GM18951 (cell line): ENCODE data around the gene MAP7.
"Not testable (repeated sequence)": the region's sequence is repeated elsewhere in the genome, so short reads cannot be mapped to it uniquely, and the experiment has no call there.

Source experiments
- POLR2A ChIP-seq: IDR thresholded peaks from 4 replicates; pipeline ENCODE4 v1.6.1; 2011; ENCODE audit warnings: mild to moderate bottlenecking; ENCODE audit not compliant: insufficient read length, insufficient read depth; ENCODE audit errors: extremely low read depth
- in situ Hi-C: fragments of 300-500 bp; cut with MboI; formaldehyde crosslinking; loops from one replicate; pipeline ENCODE4 v1.12.0; 2022; ENCODE audit warnings: low sequenced_read_pairs, mixed read lengths, inconsistent platforms; ENCODE audit not compliant: unreplicated experiment

Gene MAP7

DNA sequence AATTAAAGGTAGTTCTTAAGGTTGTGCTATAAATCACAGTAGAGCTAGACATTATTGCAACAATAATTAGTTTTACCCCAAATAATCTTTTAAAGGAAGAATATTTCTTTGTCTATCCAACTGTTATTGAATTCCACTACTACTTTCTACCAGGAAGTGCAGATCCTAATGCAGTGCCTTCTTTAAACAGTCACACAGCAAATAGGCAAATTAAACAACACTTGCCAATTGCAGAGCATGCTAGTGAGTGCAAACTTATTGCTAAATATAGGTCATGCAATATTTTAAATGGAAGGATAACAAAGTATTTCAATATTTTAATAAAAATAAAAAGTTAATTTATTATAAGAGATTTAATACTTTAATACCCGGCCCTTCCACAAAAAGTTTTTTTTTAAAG lies 153.3 kb downstream of the MAP7 start:
- in situ Hi-C loops = no loop called here

DNA sequence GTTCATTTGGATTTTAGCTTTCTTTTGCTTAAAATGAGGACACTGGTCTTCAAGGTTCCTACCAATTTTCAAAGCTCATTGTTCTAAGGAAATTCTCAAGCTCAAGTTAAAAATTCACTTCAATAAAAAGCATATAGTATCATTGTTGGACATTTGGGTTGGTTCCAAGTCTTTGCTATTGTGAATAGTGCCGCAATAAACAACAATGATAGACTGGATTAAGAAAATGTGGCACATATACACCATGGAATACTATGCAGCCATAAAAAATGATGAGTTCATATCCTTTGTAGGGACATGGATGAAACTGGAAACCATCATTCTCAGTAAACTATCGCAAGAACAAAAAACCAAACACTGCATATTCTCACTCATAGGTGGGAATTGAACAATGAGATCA lies 159.3 kb downstream of the MAP7 start:
- in situ Hi-C loops = not testable (repeated sequence)

More for the DNA sequence above, 153.3 kb downstream of the MAP7 start:
- no peak for TF ChIP-seq POLR2A

DNA sequence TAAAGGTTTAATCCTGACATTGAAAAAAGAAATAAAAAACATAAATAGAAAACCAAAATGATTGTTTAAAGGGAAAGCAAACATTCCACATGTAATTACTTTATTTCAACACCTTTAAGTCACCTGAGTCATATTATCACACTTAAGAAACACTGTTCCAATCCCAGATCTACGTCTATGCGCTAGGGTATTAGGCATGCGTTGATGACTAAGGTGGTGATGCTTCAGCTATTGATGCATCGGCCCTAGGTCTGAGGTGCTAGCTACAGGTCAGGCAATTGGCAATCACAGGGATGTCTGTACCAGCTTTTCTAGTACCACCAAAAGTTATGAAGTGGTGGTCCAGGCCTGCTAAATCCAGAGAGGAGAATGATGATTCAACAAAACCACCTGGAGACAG lies 162.9 kb downstream of the MAP7 start:
- no peak for TF ChIP-seq POLR2A
- in situ Hi-C loops = no loop called here

DNA sequence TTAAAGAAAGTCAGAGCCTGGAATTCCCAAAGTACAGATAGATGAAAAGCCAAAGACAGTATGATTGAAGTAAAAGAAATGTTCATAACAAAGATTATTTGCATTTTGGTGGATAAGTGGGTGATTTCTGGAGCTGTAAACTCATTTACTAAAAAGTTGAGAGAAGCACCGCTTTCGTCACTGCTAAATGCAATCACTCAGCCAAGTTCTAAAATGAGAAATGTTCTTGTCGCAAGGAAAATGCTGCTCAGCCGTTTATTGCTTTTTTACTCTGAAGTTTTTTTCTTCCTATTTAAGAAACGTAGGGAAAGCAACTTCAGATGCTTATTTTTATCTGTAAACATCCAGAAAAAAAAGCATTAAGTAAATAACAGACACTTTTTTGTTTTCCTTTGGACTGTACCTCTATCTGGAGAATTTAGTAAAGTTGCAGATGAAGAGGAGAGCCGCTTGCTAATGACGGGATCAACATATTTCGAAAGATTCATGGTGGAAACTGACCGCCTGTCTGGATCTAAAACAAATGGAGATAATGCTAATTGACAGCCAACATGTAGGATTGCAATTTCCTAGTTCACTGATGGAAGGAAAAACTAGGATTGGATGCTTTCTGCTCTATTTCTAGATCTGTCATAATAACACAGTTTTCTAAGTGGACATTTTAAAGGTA lies 166.8 kb downstream of the MAP7 start:
- in situ Hi-C loops = no loop called here
- no peak for TF ChIP-seq POLR2A

DNA sequence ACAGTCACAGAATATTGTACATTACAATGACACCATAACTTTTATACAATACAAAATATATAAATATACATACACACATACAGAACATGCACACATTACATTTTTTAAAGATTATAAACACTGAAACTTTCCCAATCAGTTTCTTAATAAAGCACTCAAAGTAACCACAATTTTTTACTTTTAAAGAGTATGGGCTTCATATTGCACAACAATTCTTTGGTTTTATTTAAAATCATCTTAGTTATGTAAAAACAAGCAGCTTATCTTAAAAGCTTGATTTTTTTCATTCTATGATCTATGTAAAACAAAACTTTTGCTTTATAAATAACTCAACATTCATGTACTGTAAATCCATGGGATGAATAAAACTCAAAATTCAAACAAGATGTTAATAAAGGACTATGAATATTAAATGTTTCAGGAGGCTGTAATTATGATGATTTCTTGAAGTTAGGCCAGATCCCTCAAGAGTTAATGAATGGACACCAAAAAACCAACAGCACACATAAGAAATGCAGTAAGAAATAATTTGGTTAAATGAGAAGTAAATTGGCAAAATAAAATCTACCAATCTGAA lies 167.5 kb downstream of the MAP7 start:
- TF ChIP-seq POLR2A = no peak
- in situ Hi-C loops = no loop called here

DNA sequence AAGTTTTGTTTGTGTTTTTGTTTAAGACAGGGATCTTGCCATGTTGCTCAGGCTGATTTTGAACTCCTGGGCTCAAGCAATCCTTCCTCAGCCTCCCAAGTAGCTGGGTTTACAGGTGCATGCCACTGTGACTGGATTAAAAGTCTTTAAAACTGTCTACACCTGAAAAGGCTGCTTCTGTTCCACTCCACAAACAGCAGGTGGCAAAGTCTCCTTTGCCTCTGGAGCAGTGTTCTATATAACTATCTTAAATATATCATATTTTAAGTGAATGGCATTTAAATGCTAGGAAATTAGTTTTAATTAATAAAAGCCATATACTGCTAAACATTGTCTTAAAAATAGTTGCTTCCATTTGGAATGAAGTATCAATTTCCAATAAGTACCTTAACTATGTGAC lies 171.3 kb downstream of the MAP7 start:
- no peak for TF ChIP-seq POLR2A
- in situ Hi-C loops = no loop called here

DNA sequence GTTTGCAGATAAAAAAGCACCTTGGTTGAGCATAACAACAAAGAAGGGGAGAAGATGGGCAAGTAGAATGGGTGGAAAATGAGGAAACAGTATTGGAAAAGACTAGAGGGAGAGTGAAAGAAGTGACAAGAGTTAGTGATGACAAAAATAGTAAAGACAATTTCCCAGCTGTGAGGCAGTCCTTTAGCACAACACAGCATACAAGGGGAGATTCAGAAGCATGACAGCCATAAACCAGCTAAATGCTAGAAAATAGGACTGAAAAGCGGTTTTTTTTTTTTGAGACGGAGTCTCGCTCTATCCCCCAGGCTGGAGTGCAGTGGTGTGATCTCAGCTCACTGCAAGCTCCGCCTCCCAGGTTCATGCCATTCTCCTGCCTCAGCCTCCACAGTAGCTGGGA lies 174.4 kb downstream of the MAP7 start:
- in situ Hi-C loops = not testable (repeated sequence)

DNA sequence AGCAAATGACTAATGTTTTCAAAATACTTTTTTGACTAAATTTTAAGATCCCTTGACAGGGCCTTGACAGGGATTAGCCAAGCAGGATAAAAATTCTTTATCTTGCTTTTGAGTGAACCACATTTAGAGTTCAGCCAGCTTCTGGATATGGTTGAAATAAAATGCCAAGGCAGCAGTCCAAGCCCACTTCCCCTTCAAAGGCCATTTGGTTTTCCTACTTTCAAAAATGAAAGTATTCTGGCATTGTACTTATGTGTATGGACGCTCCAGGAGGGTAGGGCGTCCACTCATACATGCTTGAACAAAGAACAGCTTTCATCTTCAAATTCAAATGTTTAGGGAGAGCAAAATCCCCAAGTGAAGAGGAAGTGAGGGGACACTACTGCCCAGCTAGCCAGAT lies 178.3 kb downstream of the MAP7 start:
- in situ Hi-C loops = no loop called here
- TF ChIP-seq POLR2A = no peak

DNA sequence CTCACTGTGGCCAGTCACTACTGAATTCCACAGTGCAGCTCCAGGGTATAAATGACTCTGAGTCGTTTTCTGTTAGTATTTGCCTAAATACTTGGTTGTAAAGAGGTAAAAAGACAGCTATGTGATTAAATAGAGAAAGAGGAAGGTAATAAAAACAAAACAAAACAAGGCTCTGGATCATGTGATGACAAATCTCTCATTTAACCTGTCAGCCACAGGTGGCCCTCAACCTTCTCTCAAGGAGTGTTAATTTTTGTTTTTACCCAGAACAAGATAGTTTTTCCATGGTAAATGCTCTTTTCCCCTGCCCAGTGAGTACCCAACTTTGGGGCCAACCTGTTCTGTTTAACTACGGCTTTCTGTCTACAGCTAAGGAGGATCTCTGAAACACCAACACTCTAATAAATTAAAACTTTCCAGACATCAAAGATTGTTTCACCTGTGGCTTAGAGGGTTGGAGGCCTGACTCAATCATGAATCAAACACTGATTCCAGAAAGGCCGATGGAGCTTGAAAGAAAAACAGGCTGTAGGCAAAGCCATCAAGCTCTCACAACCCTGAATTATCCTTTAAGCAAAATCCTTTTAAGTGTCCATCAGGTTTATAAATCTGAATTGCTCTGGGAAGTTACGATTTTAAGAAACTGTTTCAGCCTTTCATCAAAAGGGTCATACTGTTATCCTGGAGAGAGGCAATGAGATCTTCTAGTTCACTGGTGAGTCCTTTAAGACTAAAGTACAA lies 179.1 kb downstream of the MAP7 start:
- TF ChIP-seq POLR2A = no peak

DNA sequence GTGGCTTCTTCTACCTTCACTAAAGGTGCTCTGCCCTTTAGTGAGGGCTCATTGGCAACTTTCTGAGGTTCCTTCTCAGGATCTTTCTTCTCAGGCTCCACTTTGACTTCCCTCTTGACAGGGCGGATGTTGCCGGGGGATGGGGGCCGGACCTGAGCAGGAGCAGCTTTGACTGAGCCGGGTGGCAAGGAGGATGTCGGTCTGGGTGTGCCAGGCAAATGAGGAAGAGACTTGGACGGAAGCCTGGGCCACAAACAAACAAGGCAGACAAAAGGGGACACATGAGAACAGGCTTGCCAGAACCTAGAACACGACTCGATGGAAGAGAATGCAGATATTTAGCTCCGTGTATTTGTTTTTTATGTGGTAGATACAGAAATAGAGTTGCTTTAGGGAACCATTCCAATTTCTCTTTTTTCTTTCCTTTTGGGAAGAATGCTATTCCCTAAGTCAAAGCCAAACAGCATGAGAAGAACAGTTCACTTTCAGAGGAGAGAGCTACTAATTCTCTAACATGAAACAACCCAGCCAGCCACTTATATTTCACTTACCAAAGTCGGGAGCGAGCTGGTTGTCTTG lies 184.4 kb downstream of the MAP7 start:
- in situ Hi-C loops = no loop called here
- no peak for TF ChIP-seq POLR2A

More for the DNA sequence above, 179.1 kb downstream of the MAP7 start:
- in situ Hi-C loops = no loop called here

DNA sequence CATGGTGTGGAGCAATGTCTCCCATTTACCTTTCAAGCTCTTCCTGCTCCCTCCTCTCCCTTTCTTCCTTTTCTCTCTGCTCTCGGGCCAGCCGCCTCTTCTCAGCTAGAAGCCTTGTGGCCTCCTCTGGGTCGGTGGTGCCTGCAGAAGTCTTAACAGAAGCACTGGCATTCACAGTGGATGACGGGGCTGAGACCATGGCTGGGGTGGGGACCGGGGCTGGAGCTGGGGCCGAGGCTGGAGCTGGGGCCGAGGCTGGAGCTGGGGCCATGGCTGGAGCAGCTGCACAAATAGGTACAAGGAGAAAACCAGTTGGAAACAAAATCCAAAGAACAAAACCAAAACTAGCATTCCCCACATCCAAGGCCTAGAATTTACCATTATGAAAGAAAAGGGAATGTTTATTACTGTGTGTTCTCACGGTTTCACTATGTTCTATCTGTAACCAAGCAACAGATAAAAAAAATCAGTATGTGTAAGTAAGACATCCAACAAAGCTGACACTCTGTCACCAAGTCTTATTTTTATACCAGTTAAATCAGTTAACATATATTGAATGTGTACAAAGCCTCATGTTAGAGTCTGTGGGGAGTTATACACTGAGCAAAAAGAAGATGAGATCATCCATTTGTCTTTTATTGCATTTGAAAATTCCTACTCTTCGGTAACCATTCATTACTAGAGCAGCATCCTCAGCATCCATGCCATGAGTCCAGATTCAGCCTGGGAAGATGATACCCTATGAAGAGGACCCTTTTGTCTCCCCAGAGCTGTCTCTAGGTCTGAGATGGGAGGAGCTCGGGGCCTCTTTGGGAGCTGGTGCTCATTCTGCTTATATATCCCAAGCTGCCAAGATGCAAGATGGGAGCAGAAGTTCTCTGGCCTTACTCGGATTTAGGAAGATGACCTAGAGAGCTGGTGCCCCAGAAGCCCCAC lies 187.5 kb downstream of the MAP7 start:
- in situ Hi-C loops = no loop called here
- no peak for TF ChIP-seq POLR2A

DNA sequence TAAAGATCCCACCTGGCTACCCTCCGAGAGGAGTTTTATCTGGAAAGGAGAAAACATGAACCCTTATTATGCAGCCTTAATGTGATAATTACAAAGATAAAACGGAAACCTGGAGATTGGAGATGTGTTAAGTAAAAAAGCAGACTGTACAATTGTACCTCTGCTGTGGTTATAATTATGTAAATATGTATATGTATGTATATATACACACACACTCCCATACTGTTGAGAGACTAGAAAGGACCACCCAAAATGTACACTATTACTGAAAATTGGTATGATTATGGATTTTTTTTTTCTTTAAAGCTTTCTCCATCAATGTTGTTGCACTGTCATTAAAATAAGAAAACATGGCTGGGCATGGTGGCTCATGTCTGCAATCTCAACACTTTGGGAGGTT lies 188.4 kb downstream of the MAP7 start:
- in situ Hi-C loops = no loop called here
- no peak for TF ChIP-seq POLR2A

DNA sequence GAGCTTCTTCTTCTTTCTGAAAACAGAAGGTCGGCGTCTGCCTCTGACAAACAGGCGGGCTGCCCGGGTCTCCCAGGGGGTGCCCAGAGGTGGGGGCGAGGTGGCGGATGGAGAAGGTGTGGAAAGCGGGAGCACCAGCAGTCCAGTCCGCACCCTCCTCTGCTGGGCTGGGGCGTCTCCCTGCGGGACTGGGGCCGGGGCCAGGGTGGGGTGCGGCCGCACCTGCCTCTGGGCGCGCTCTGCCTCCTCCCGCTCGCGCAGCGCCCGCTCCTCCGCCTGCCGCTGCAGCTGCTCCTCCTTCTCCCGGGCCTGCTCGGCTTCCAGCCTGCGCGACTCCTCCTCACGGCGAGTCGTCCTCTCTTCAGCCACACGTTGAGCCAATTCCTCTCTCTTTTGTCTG lies 189.4 kb downstream of the MAP7 start:
- no peak for TF ChIP-seq POLR2A
- in situ Hi-C loops = no loop called here
